ENCODE results near the gene RSPH4A. TPM values are rescaled to one million over a fixed set of nuclear protein-coding genes. Genes with fewer than 3 reads are reported as not detected.
A peak's percentile ranks its signal among the peaks of the same experiment; 100 is the strongest.

Gene RSPH4A
- total RNA-seq, 4 donors from 2014 or later, result 0.29 to 0.50 TPM; not detected in 2

GRCh38 chr6:116667623-116668022 lies 51.3 kb downstream of the RSPH4A start:
- intact Hi-C loops (cut with DNase I), result no loop called here
- Histone ChIP-seq H3K4me1 (peaks cover 15 to 38% (median 33%) of the 10 kb centered on the region in 4 donors), H3K9me3 (no peaks in the 10 kb centered on the region), H3K27me3 (no peaks in the 10 kb centered on the region), H3K4me3 (peak overlapping the region; percentile 77 to 95 (median 84)), H3K27ac (replicated peaks in 1 of 4) (peak overlapping the region in 2 of 4 donors; percentile 81 to 83), H3K36me3 (no peaks in the 10 kb centered on the region)
- no peak for DNase-seq (ENCODE audit: extremely low spot score)
- WGBS, result 32% methylated on average over 3 of the region's 3 CpGs
- TF ChIP-seq POLR2AphosphoS5 (IDR thresholded peaks at IDR 0.05) (no peak), EP300 (IDR thresholded peaks at IDR 0.05) (no peak), POLR2A (IDR thresholded peaks at IDR 0.05; ENCODE audit: low read depth) (no peak)
- TF ChIP-seq, protein P1, sequence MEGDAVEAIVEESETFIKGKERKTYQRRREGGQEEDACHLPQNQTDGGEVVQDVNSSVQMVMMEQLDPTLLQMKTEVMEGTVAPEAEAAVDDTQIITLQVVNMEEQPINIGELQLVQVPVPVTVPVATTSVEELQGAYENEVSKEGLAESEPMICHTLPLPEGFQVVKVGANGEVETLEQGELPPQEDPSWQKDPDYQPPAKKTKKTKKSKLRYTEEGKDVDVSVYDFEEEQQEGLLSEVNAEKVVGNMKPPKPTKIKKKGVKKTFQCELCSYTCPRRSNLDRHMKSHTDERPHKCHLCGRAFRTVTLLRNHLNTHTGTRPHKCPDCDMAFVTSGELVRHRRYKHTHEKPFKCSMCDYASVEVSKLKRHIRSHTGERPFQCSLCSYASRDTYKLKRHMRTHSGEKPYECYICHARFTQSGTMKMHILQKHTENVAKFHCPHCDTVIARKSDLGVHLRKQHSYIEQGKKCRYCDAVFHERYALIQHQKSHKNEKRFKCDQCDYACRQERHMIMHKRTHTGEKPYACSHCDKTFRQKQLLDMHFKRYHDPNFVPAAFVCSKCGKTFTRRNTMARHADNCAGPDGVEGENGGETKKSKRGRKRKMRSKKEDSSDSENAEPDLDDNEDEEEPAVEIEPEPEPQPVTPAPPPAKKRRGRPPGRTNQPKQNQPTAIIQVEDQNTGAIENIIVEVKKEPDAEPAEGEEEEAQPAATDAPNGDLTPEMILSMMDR (IDR thresholded peaks at IDR 0.05), result no peak

DNA sequence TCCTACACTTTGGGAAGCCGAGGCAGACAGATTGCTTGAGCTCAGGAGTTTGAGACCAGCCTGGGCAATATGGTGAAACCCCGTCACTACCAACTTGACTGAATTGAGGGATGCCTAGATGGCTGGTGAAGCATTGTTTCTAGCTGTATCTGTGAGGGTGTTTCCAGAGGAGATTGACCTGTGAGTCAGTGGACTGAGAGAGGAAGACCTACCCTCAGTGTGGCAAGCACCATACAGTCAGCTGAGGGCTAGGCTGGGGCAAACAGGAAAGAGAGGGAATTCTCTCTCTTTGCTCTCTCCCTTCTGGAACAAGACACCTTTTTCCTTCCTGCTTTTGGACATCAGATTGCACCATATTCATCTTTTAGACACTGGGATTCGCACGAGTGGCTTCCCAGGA lies 56.0 kb downstream of the RSPH4A start:
- H3K9me3 ChIP-seq, result no peaks in the 10 kb centered on the region
- 83% methylated on average over 4 of the region's 4 CpGs for WGBS
- peaks cover 0 to 10% (median 8%) of the 10 kb centered on the region in 4 donors for H3K4me1 ChIP-seq
- no peak for DNase-seq (ENCODE audit: extremely low spot score)
- TF ChIP-seq POLR2A (IDR thresholded peaks at IDR 0.05; ENCODE audit: low read depth), result no peak
- no peak for TF ChIP-seq POLR2AphosphoS5 (IDR thresholded peaks at IDR 0.05)
- no peak for TF ChIP-seq EP300 (IDR thresholded peaks at IDR 0.05)
- TF ChIP-seq, protein P1 (IDR thresholded peaks at IDR 0.05), result no peak
- H3K4me3 ChIP-seq, result no peak overlapping the region
- H3K36me3 ChIP-seq, result no peaks in the 10 kb centered on the region
- no peak overlapping the region for H3K27ac ChIP-seq (replicated peaks in 1 of 4)
- no peaks in the 10 kb centered on the region for H3K27me3 ChIP-seq
- intact Hi-C loops (cut with DNase I), result no loop called here

DNA sequence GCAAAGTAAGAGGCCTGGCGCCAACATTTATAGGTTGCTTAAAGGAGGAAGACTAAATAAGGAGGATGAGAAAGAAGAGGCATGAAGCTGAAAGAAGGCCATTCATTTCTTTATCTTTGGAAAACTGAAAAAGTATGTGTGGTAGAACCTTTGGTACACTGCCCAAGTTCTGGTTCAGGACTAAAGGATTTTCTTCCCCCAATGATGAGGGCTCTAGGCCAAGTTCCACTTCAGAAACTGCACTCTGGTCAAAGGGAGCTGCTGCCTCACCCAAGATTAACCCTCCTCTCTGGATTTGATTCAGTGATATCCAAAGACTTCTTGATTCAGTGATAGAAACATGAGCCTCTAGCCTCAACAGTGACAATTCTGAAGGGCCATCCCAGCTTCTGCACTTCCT lies 59.7 kb downstream of the RSPH4A start:
- intact Hi-C loops (cut with DNase I), result no loop called here
- DNase-seq (ENCODE audit: extremely low spot score), result no peak
- Histone ChIP-seq H3K9me3 (no peaks in the 10 kb centered on the region), H3K27ac (replicated peaks in 1 of 4) (no peak overlapping the region), H3K27me3 (no peaks in the 10 kb centered on the region), H3K4me3 (no peak overlapping the region), H3K36me3 (no peaks in the 10 kb centered on the region), H3K4me1 (peaks cover 4 to 9% (median 6%) of the 10 kb centered on the region in 4 donors)
- WGBS, result 93% methylated on average over 1 of the region's 1 CpG
- TF ChIP-seq, protein P1 (IDR thresholded peaks at IDR 0.05), result no peak
- TF ChIP-seq POLR2A (IDR thresholded peaks at IDR 0.05; ENCODE audit: low read depth) (no peak), POLR2AphosphoS5 (IDR thresholded peaks at IDR 0.05) (no peak), EP300 (IDR thresholded peaks at IDR 0.05) (no peak)

GRCh38 chr6:116680880-116681672 lies 64.8 kb downstream of the RSPH4A start, which contains the start of gene KPNA5:
Gene KPNA5 (plus strand): TSS chr6:116681211. CDS start chr6:116681335, 124 bp downstream.
- DNase-seq (ENCODE audit: extremely low spot score), result peak; percentile 95
- no peaks in the 10 kb centered on the region for H3K36me3 ChIP-seq
- H3K4me3 ChIP-seq, result peak within 1 kb of the TSS; percentile 77 to 91 (median 88)
- no peaks in the 10 kb centered on the region for H3K9me3 ChIP-seq
- peak within 1 kb of the TSS; percentile 88 to 90 (median 89) for H3K27ac ChIP-seq (replicated peaks in 1 of 4)
- intact Hi-C loops (cut with DNase I), result no loop called here
- TF ChIP-seq POLR2AphosphoS5 (IDR thresholded peaks at IDR 0.05) (peak; percentile 79 to 84), POLR2A (IDR thresholded peaks at IDR 0.05; ENCODE audit: low read depth) (no peak)
- WGBS, result under 1% methylated on average over 31 of the region's 69 CpGs
- no peaks in the 10 kb centered on the region for H3K27me3 ChIP-seq
- H3K4me1 ChIP-seq, result peaks cover 17 to 30% (median 24%) of the 10 kb centered on the region in 4 donors

- TF ChIP-seq POLR2AphosphoS5 (IDR thresholded peaks at IDR 0.05), result no peak
- no peak for TF ChIP-seq POLR2A (IDR thresholded peaks at IDR 0.05; ENCODE audit: low read depth)
- TF ChIP-seq EP300 (IDR thresholded peaks at IDR 0.05), result no peak
- TF ChIP-seq, protein P1 (IDR thresholded peaks at IDR 0.05), result no peak
- 55% methylated on average over 5 of the region's 5 CpGs for WGBS
- Histone ChIP-seq H3K9me3 (no peaks in the 10 kb centered on the region), H3K36me3 (no peaks in the 10 kb centered on the region), H3K4me1 (peaks cover 17 to 39% (median 25%) of the 10 kb centered on the region in 4 donors), H3K27ac (replicated peaks in 1 of 4) (peak overlapping the region in 2 of 4 donors; percentile 3 to 89), H3K27me3 (no peaks in the 10 kb centered on the region), H3K4me3 (peak overlapping the region; percentile 77 to 91 (median 88))
- no peak for DNase-seq (ENCODE audit: extremely low spot score)
- intact Hi-C loops (cut with DNase I), result no loop called here
These were observed 66.0 kb downstream of the RSPH4A start for GRCh38 chr6:116682334-116682712.
